Lung (tissue), 12 donors: ENCODE results near the gene ANKRD1. TPM values are rescaled to one million over a fixed set of nuclear protein-coding genes. Genes with fewer than 3 reads are reported as not detected.
A peak's percentile ranks its signal among the peaks of the same experiment; 100 is the strongest.

Source experiments
- ATAC-seq: fragments of 200-7000 bp; cut with Tn5 transposase; one replicate; pipeline ENCODE4 v1.9.1; 2020; ENCODE audit warnings: moderate number of reproducible peaks; ENCODE audit not compliant: insufficient read depth, low FRiP score
- DNase-seq, 3 donors: peaks; one replicate each; pipeline ENCODE4 v3.0.0-alpha.2; 2013 to 2017
- H3K27ac ChIP-seq, 2 donors: one replicate each; pipeline ENCODE4 v1.5.1; 2013; ENCODE audit warnings: mild to moderate bottlenecking in 2 of 2, moderate library complexity in 2 of 2, control low read depth in 1 of 2, inconsistent platforms in 1 of 2, low read depth in 1 of 2, low read length in 1 of 2
- H3K27me3 ChIP-seq, 3 donors: one replicate each; pipeline ENCODE4 v1.5.1; 2013; ENCODE audit warnings: low read length in 2 of 3; ENCODE audit not compliant: control insufficient read depth in 3 of 3, insufficient read depth in 3 of 3
- H3K36me3 ChIP-seq, 4 donors: one replicate each; pipeline ENCODE4 v1.5.1; 2013; ENCODE audit warnings: low read length in 4 of 4, mild to moderate bottlenecking in 1 of 4, moderate library complexity in 1 of 4; ENCODE audit not compliant: control insufficient read depth in 4 of 4, insufficient read depth in 4 of 4
- H3K4me1 ChIP-seq, 5 donors: one replicate each; pipeline ENCODE4 v1.5.1; 2013; ENCODE audit warnings: low read length in 5 of 5, mild to moderate bottlenecking in 2 of 5, moderate library complexity in 1 of 5; ENCODE audit not compliant: control insufficient read depth in 5 of 5, insufficient read depth in 5 of 5
- H3K4me3 ChIP-seq: one replicate; pipeline ENCODE4 v1.5.1; 2013; ENCODE audit warnings: mild to moderate bottlenecking, control low read depth, moderate library complexity
- H3K9ac ChIP-seq, 2 donors: one replicate each; pipeline ENCODE4 v1.5.1; 2013; ENCODE audit warnings: low read length in 2 of 2, control low read depth in 1 of 2; ENCODE audit not compliant: insufficient read depth in 1 of 2
- H3K9me3 ChIP-seq, 4 donors: one replicate each; pipeline ENCODE4 v1.5.1; 2013; ENCODE audit warnings: low read length in 3 of 4, mild to moderate bottlenecking in 1 of 4, moderate library complexity in 1 of 4; ENCODE audit not compliant: control insufficient read depth in 4 of 4, insufficient read depth in 3 of 4
- CTCF ChIP-seq: IDR thresholded peaks from 2 replicates; pipeline ENCODE4 v1.5.1; 2012; ENCODE audit warnings: mild to moderate bottlenecking; ENCODE audit errors: control extremely low read depth, extremely low read depth
- WGBS, 2 donors: extraction: QIAGEN DNeasy Blood & Tissue Kit; methylation state at CpG; one replicate each; pipeline ENCODE4 v1.1.7; 2013; 5-methylcytosine and 5-hydroxymethylcytosine counted together
- polyA plus RNA-seq, 2 donors: library from polyadenylated mRNA; stranded (reverse); fragments of 200-250 nt; gene quantifications; one replicate each; pipeline ENCODE4 v1.2.1, GENCODE V29; 2013
- total RNA-seq, 2 donors: library from RNA; depleted of rRNA in 1 of 2; stranded (reverse); fragments of >200 nt in 1 of 2; gene quantifications; one replicate each; pipeline ENCODE4 v1.2.1, GENCODE V29; 2014 to 2021
- donor health status: control.
- donor health status: control.
- donor health status: Bipolar disorder and iron deficiency.
- donor health status: healthy.
- donor health status: DM: yes; HTN: yes; CAD: no.

ANKRD1 gene
- total and polyA plus RNA-seq, 4 donors, result 5.7 to 105 (median 13.7) TPM

GRCh38 chr10:90939648-90940047 is 18.8 kb upstream of the ANKRD1 start:
- no peak for DNase-seq
- Histone ChIP-seq H3K4me1 (peaks cover 0 to 11% (median 0%) of the 10 kb centered on the region in 5 donors), H3K36me3 (no peaks in the 10 kb centered on the region), H3K9ac (no peak overlapping the region), H3K9me3 (no peaks in the 10 kb centered on the region), H3K27me3 (no peaks in the 10 kb centered on the region), H3K4me3 (no peak overlapping the region), H3K27ac (no peak overlapping the region)
- WGBS, 2 donors, result 95 to 96% methylated on average over 6 of the region's 6 CpGs
- no peak for TF ChIP-seq CTCF
- ATAC-seq, result no peak

GRCh38 chr10:90939116-90939515 is 18.2 kb upstream of the ANKRD1 start:
- Histone ChIP-seq H3K4me1 (peaks cover 0 to 11% (median 0%) of the 10 kb centered on the region in 5 donors), H3K27ac (peak overlapping the region in 1 of 2 donors; percentile 10), H3K9me3 (no peaks in the 10 kb centered on the region), H3K9ac (no peak overlapping the region), H3K27me3 (no peaks in the 10 kb centered on the region), H3K4me3 (no peak overlapping the region), H3K36me3 (no peaks in the 10 kb centered on the region)
- ATAC-seq (no peak), DNase-seq (peak in 1 of 3 donors; percentile 20)
- 48 to 67% methylated on average over 1 of the region's 1 CpG for WGBS, 2 donors
- no peak for TF ChIP-seq CTCF

GRCh38 chr10:90937645-90938258 is 16.9 kb upstream of the ANKRD1 start:
- WGBS, 2 donors, result 82 to 87% methylated on average over 8 of the region's 8 CpGs
- Histone ChIP-seq H3K36me3 (no peaks in the 10 kb centered on the region), H3K4me3 (no peak overlapping the region), H3K27me3 (no peaks in the 10 kb centered on the region), H3K9me3 (no peaks in the 10 kb centered on the region), H3K27ac (no peak overlapping the region), H3K4me1 (peaks cover 0 to 11% (median 2%) of the 10 kb centered on the region in 5 donors), H3K9ac (no peak overlapping the region)
- TF ChIP-seq CTCF, result no peak
- ATAC-seq (no peak), DNase-seq (no peak)

- no peak overlapping the region for H3K4me3 ChIP-seq
- no peaks in the 10 kb centered on the region for H3K9me3 ChIP-seq
- H3K9ac ChIP-seq, result no peak overlapping the region
- TF ChIP-seq CTCF, result no peak
- H3K36me3 ChIP-seq, result no peaks in the 10 kb centered on the region
- H3K27ac ChIP-seq, result peak overlapping the region in 1 of 2 donors; percentile 81
- H3K27me3 ChIP-seq, result no peaks in the 10 kb centered on the region
- peaks cover 0 to 16% (median 4%) of the 10 kb centered on the region in 5 donors for H3K4me1 ChIP-seq
- no peak for ATAC-seq
- no peak for DNase-seq
- 65 to 80% methylated on average over 2 of the region's 2 CpGs for WGBS, 2 donors
These were observed 15.4 kb upstream of the ANKRD1 start for GRCh38 chr10:90936276-90936659.
